GM21447 (cell line): ENCODE results near the gene DTX3.
A peak's percentile ranks its signal among the peaks of the same experiment; 100 is the strongest.
"Not testable (repeated sequence)": the region's sequence is repeated elsewhere in the genome, so short reads cannot be mapped to it uniquely, and the experiment has no call there.

ENCODE experiments used
- ATAC-seq: cut with Tn5 transposase; IDR thresholded peaks from one replicate; pipeline ENCODE4 v1.9.1; 2021; ENCODE audit not compliant: unreplicated experiment

Gene DTX3

DNA sequence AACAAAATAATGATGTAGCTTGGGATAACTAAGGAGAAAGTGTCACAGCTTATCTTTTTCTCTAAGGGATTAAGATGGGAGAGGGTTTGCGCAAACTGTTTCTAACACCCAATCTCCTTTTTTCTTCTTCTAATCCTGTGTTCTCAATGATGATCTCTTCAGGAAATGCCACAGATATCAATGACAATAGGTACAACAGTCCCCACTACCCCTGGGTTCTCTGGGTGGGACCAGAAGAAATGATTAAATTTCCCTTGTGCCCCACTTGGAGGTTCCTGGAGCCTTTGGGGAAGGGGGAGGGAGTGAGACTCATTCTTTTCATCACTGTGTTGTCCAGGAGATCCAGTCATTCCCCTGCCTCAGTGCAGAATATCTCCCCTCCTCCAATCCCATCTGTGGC, 22.2 kb upstream of the DTX3 start:
- ATAC-seq = no peak

DNA sequence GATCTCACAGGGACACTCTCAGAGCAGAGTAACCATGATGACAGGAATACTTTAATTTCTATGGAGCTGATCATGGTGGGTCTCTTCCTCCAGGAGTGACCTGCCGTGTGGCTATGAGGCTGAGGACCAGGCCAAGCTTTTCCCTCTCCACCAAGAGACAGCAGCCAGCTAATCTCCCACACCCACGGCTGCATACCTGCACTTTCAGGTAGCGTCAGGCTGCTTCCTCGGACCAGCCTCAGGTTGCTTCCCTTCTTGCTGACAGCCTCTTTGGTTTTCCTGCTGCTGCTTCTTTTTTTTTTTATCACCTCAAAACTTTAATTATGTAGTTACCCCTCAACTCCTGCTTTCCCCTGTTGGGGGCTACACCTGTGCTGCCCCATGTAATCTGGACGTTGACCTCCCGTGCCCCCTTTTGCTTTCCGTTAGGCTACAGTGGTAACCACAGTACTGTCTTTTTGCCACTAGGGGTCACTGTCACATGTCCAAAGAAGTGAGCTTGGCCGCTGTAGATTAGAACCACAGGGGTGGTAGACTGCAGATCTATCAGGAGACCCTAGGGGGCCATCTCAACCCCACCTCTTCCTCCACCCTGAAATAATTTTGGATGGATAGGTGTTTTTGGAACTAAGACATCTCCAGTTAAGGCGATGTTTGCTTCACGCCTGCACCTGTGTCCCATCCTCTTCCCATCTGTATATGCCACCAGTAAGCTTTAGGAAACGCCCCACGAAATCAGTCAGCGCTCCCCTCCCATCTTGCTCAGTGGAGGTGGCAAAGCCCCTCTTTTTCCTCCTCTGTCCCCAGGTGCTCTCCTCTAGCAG, 21.4 kb upstream of the DTX3 start:
- peak; percentile 94 for ATAC-seq

DNA sequence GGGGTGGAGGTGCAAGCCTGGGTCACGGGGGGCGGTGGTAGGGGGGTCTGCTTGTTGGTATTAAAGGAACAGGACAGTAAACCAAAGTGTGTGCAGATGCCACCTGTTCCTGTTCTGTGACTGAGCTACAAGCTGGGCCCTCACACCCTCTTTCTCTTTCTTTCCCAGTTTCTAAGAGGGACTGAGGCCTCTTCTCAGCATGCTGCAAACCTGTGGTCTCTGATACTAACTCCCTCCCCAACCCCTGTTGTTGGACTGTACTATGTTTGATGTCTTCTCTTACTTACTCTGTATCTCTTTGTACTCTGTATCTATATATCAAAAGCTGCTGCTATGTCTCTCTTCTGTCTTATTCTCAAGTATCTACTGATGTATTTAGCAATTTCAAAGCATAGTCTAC, 20.6 kb upstream of the DTX3 start:
- ATAC-seq = no peak

DNA sequence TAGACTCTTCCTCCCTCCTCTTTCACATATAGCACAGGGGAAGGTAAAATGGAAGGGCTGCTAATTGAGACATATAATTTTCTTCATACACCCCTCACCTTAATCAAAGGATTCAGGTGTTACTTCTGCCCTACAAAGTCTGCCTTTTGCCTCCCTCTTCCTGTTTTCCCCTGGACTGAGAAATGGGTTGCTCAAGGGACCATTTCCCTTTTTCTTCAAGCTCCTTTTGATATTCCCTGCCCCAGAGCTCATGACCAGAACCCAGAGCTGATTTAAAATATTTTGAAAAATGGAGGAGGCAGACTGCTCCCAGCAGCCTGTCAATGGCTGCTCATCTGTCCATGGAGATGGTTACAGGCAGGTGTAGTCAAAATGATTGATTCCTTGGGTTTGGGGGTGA, 19.9 kb upstream of the DTX3 start:
- no peak for ATAC-seq

DNA sequence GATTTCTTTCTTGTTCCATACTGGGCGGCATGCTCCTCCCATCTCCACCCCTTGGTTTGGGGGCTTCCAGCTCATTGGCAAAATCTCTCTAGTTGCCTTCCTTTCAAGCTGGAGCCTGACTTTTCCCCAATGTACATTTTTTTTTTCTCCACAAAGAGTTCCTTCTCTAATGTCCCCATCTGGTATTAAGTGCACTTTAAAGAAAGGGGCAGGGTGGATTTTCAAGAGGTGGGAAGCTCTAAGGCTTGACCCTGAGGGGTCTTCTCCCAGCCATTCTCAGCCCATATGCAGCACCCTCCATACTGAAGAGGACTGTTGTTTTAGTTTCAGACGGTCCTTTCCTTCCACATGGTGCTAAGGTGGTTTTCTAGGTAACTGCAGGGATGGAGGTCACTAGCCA, 19.5 kb upstream of the DTX3 start:
- ATAC-seq = no peak

DNA sequence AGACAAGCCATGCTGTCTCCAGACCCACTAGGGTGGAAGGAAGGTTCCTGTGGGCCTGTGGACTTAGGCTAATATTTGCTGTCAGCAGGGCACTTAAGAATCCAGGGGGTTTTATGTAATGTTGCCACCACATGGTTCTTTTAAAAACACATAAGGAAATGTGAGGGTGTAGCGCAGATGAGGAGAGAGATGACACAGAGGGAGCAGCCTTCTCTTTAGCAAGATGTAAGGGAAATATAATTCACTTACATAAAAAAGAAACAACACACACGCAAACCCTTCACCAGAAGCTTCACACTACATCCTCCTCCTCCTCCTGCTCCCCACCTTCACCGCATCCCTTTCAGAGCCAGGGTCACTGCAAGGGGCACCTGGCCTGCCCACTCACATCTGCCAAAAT, 18.5 kb upstream of the DTX3 start:
- ATAC-seq = no peak

DNA sequence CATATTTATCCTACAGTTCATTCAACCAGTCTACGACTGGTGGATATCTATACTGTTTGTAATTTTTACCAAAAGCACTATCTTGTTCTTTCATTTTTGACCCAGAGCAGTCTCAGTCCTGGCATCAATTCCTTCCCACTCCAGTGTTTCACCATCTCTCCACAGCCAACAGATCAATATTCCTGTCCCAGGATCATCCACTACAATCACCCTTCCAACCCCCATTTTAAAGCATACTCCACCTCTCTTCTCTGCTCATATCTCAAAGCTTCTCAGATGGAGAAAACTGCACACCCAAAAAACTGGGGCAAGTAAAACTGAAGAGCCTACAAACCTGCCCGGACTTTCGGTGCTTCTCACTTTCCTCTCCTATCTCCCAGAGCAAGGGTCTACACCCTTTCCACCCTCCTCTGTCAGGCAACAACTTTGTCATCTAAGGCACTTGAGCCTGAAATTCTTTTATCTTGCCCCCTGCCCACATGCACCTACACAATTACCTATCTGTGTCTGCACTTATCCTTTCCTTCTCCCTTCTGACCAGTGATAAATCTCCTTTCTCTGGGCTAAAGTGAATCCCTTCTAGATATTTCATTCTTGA, 17.7 kb upstream of the DTX3 start:
- no peak for ATAC-seq

DNA sequence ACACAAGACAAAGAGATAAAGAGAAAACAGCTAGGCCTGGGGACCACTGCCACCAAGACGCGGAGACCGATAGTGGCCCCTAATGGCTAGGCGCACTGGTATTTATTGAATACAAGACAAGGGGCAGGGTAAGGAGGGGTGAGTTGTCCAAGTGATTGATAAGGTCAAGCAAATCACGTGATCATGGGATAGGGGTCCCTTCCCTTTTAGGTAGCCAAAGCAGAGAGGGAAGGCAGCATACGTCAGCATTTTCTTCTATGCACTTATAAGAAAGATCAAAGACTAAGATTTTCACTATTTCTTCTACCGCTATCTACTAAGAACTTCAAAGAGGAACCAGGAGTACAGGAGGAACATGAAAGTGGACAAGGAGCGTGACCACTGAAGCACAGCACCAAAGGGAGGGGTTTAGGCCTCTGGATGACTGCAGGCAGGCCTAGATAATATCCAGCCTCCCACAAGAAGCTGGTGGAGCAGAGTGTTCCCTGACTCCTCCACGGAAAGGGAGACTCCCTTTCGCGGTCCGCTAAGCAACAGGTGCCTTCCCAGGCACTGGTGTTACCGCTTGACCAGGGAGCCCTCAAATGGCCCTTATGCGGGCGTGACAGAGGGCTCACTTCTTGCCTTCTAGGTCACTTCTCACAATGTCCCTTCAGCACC, 15.5 kb upstream of the DTX3 start:
- not testable (repeated sequence) for ATAC-seq

DNA sequence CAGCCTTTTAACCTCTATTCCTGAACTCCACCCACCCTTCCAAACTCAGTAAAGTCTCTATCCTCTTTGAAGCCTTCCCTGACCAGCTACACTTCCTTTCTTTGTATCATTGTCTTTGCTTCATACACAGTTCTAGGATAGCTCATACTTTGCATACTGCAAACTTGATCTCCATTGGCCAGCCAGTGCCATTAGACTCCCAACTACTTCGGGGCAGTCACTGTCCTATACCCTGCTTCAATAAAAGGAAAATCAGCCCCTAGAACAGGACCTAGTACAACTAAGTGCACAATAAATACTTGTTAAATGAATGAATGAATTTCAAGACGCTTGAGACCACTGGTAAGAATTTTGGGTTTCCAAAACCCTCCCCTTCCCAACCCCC, 14.2 kb upstream of the DTX3 start:
- peak; percentile 10 for ATAC-seq

DNA sequence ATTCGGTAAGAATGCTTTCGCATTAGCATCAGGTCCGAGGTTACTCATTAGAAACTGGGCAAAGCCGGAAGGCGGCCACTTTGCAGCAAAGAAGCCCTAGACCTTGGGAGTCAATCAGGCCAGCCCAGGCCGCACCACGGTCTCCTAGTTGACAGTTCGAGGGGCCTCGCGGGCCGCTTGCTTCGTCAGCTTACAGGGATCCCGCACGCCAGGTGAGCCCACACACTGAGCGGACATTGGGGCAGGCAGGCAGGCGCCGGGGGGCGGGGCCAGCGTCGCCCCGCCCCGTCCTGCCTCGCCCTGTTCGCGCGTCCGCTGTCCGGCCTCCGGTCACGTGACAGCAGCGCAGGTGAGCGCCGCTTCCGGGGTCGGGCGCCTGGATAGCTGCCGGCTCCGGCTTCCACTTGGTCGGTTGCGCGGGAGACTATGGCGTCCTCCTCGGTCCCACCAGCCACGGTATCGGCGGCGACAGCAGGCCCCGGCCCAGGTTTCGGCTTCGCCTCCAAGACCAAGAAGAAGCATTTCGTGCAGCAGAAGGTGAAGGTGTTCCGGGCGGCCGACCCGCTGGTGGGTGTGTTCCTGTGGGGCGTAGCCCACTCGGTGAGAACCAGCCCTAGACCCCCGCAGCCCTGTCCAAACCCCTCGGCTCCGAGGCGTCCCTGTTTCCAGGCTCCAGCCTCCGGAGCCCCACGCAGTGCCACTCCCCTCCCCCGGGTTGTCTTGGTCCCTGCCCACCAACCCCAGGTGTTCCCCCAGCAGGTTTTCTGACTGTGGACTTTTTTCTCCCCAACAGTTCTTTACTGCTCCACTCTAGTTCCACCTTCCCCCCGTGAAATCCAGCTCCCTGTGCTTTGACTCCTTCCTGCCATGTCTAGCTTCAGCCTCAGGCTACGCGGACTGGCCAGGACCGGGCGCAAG, 13.5 kb upstream of the DTX3 start, which contains the start of gene PIP4K2C:
Gene PIP4K2C (plus strand): TSS at position 329 of the 918 bp plus-strand sequence. CDS start 98 bp downstream, at position 427.
- peak; percentile 90 for ATAC-seq

DNA sequence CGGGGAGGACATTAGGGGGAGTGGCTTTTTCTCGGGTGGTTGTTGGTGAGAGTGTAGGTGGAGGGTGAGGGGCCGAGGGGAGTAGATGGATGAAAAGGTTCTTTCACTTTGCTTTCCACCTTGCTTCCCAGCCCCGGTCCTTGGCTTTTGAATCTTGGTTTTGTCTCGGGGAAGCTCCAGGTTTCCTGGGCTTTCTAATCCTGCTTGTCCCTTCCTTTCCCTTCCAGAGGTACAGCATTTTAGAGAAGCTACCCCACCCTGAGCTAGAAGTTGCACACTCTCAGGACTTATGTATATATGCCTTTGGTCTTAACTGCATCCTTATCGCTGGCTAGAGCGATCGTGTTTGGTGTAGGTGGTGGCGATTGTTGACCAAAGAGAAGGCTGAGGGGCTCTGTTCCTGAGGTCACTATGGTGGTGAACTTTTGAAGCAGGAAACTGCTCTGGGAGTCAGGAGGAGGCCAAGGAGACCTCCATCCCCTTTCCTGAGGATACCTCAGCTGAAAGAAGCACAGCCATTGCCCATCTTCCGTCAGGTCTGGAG, 12.8 kb upstream of the DTX3 start:
- ATAC-seq = peak; percentile 25

DNA sequence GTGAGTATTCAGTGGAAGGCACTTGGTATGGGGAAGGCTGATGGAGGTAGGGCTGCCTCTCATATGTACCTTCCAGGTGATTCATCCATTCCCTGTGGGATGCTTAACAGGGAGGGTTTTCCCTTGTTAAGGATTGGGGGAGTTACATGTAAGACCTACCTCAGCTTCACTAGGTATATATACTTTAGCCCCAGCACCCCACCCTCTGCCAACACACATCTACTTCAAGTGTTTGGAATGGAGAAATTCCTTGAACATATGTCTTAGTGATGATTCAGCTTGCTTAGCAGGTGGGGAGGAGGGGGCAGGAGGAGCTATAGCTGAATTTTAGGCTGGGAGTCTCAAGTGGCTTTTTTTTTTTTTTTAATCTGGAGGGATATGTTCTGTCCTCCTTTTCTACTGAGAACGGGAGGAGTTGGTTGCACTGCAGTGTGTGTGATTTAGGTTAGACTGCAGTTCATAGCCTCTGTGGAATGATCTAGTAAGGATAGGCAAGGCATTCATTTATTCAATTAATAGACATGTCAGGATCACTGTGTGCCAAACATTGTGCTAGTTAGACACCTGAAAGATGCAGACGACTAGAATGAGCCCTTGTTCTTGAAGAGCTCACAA, 12.0 kb upstream of the DTX3 start:
- ATAC-seq = no peak

DNA sequence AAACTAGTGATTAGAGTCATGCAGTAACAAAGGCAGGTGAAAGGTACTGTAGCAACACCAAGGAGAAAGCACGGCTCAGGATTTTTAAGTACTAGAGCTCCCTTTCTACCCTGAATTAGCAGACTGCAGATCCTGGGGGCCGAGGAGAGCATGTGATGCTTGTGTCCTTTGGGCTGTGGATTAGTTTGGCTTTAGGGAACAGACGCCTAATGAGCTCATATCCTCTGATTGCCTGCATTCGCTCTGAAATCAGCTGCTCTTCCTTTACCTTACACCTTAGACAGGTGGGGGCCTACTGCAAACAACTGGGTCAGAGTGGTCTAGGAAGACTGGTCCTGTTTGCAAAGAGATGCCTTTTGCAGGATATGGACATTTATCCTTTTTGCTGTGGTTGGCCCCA, 11.4 kb upstream of the DTX3 start:
- no peak for ATAC-seq

DNA sequence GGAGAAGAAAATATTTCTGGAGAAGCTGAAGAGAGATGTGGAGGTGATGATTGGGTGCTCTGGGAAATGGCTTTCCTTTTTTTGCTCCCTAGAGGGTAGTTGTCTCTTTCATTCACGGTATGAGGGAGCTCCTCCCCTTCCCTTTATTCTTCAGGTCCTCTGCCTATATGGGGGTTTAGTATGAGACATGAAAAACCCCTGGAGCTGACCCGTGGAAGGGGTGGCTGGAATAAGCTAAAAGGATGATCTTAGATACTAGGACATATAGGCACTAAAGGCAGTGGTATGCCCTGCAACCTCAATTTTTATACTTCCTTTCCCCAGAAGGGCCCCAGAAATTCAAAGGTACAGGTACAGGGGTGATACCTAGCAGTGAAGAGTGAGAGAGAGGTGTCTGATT, 4.2 kb upstream of the DTX3 start:
- no peak for ATAC-seq

DNA sequence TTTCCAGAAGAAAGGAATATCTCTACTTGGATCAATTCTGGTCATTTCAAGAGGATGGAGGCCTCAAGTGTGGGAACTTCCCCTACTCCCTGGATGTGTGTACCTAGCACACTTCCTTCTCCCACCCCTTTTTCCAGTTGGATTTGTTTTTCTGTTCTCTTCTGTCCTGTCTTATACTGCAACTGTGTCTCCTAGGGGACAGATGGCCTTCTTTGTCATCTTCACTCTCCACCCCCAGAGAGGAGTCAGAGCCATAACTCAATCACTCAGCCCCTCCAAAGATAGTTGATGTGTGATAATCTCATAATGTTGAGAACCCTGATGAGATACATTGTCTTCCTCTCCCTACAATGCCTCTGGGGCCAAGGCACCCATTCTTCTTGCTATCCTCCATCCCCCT, 2.1 kb upstream of the DTX3 start:
- ATAC-seq = no peak

DNA sequence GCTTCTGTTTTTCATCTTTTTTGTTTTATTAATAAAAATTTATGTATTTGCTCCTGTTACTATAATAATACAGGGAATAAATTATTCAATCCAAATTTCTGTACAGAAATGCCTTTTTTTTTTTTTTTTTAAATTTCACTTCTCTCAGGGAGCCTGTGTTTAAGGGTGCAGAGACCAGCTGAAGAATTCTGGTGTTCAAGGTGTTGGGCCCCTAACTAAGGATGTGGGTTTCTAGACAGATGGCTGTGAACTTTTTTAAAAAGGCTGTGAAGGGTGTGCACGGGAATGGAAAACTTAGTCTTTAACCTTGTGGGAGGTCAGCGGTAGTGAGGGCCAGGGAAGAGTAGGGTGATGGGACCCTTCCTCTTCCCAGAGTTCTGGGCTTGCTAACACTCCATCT, 1.3 kb upstream of the DTX3 start:
- ATAC-seq = no peak

DNA sequence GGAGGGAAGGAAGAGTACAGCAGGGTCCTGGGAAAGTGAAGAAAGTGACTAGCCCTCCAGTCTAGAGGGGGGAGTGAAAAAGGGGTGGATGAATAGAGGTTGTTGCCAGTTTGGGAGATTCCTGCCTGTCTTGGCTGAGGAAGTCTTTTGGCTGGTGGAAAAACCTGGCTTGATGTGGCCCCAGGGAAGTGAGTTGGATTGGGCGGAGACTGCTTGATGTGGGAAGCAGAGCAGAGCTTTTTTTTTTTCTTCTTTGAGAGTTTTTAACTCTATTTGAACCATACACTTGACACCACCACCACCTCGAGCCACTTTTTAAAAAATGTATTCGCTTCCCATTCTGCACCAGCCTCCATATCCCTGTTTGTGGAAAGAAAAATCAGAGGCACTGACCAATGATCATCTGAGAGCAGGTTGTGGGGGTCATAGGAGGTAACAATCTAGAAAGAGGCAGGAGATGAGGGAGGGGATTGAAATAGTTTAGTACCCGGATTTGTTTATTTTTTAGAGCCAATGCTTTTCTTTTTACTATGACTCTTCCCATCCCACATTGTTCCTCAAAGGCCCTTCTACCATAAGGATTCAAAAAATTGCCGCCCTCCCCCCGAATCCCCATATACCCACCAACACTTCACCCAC, 690 bp upstream of the DTX3 start:
- ATAC-seq = no peak

DNA sequence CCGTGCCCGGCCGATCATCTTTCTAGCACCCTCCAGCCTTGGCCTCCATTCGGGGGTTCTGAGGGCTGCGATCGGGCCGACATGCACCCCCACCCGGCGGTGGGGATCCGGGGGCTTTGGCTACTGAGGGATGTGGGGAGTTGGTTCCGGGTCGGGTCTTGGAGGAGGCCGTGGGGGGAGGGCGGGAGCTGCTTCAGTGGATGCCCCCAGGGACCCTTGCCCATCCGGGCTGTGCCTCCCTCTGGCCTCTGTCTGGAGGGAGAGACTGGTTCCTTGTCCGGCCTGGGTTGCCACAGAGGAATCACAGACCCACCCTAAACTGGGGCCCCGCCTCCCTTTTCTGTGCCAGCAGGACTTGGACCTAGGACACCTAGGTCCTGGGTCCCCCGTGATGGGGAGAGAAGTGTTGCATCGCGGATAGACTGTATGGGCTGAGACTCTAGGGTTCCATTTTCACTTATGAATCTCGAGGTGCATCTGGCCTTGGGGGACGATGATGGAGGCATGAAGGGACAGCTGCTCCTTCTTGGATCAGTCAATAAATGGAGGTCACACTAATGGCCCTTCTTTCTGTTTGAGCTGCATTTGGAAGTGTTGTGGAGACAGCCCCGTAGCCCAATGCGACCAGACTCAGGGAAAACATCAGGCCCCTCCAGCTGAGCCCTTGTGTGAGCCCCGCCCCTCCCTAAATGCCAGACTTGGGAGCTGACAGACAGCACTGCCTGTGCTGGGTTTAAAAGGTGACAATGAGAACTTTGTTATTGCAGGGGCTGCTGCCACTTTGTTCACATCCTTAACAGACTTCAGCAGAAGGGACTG, 577 bp downstream of the DTX3 start:
- ATAC-seq = no peak

DNA sequence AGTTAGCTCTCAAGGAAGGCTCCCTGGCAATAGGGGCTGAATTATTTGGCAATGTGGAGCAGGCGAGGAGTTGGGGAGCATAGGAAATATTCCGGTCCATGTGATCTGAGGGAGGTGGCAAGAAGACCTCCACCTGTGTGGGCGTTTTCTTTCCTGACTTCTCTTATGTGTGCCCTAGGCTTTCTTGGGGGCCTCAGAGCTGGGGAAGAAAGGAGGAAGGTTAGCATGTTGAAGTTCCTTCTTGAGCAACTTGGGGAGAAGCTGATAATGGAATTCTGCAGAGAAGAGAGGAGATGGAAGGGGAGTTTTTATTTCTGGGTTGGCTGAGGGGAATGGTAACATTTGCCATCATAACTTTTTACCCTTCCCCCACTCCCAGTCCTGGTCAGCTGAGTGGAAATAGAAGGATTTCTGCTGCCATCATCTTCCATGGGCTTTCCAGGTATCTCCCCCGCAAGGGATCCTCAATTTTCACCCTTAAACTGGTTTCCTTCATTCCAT, 1.2 kb downstream of the DTX3 start:
- no peak for ATAC-seq
